Hippocampal formation (tissue), 2 donors: Measurements from ENCODE around the gene SNX17.

Source experiments
- DNase-seq, 2 donors: peaks; one replicate each; lab custom pipeline; 2025; lab: John Stamatoyannopoulos, UW

SNX17 gene

GRCh38 chr2:27369471-27370025 is 868 bp upstream of the SNX17 start:
- DNase-seq: peak in 1 of 2 donors; percentile 57

- DNase-seq: no peak
Measured at GRCh38 chr2:27370816-27371620, 602 bp downstream of the SNX17 start.

- DNase-seq: no peak
Measured at GRCh38 chr2:27372937-27373336, 2.5 kb downstream of the SNX17 start.

GRCh38 chr2:27373567-27373966 is 3.2 kb downstream of the SNX17 start:
- DNase-seq: no peak

- no peak for DNase-seq
Measured at GRCh38 chr2:27375513-27376099, 5.2 kb downstream of the SNX17 start.

GRCh38 chr2:27376151-27376865 is 5.9 kb downstream of the SNX17 start:
- DNase-seq: no peak

- no peak for DNase-seq
Measured at GRCh38 chr2:27376866-27377617, 6.6 kb downstream of the SNX17 start.

- no peak for DNase-seq
Measured at GRCh38 chr2:27377618-27378095, 7.2 kb downstream of the SNX17 start.

GRCh38 chr2:27378096-27378808 is 7.8 kb downstream of the SNX17 start:
- no peak for DNase-seq

GRCh38 chr2:27378809-27379290 is 8.4 kb downstream of the SNX17 start:
- DNase-seq: no peak

GRCh38 chr2:27379383-27379835 is 9.0 kb downstream of the SNX17 start:
- DNase-seq: no peak

- peak; percentile 48 to 88 for DNase-seq
Measured at GRCh38 chr2:27379836-27380625, 9.6 kb downstream of the SNX17 start.

GRCh38 chr2:27380626-27381545 is 10.5 kb downstream of the SNX17 start, which contains the start of gene ZNF513:
Gene ZNF513, minus strand, starts transcription at chr2:27380734. Its CDS starts 208 bp downstream, at chr2:27380526.
- peak; percentile 96 to 97 for DNase-seq

- no peak for DNase-seq
Measured at GRCh38 chr2:27381577-27382181, 11.3 kb downstream of the SNX17 start.

- DNase-seq: no peak
Measured at GRCh38 chr2:27390822-27391679, 20.6 kb downstream of the SNX17 start.

- DNase-seq: no peak
Measured at GRCh38 chr2:27393225-27393624, 22.8 kb downstream of the SNX17 start.

GRCh38 chr2:27398962-27399361 is 28.5 kb downstream of the SNX17 start:
- DNase-seq: no peak
